Femur (tissue), 1 donor: ENCODE measurements around the gene GFY.
A peak's percentile ranks its signal among the peaks of the same experiment; 100 is the strongest.
"Not testable (repeated sequence)": the region's sequence is repeated elsewhere in the genome, so short reads cannot be mapped to it uniquely, and the experiment has no call there.

Source experiments
- DNase-seq: peaks from one replicate; pipeline ENCODE4 v3.0.0-alpha.2; 2017

Gene GFY

GRCh38 chr19:49430172-49430677 lies 5.0 kb downstream of the GFY start:
- DNase-seq: no peak

DNA sequence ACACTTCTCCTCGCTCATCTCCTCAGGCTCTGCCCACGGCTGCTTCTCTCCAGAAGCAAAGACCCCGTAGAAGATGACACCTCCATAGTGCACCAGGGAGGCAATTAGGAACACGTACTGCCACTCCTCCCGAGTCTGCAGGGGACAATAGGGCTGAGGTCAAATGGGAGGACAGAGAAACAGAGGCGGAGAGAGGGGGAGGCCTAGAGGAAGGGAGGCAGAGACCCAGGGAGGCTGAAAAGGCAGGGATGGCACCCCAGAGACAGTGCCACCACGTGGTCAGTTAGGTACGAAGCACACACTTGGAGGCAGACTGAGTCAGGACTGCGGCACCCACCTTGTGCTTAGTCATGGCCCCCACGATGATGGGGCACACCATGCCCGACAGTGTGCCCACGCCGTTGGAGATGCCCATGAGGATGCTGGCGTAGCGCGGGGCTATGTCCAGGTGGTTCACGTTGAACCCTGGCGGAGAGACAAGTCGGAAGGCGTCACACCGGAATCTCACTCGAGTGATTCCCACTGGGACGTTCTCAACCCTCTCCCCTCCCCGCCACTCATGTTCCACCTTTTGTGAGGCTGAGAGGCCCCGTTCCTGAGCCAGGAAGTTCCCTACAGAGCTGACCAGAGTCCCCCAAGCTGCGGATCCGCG lies 5.6 kb downstream of the GFY start:
- no peak for DNase-seq

GRCh38 chr19:49431330-49431749 lies 6.2 kb downstream of the GFY start:
- no peak for DNase-seq

DNA sequence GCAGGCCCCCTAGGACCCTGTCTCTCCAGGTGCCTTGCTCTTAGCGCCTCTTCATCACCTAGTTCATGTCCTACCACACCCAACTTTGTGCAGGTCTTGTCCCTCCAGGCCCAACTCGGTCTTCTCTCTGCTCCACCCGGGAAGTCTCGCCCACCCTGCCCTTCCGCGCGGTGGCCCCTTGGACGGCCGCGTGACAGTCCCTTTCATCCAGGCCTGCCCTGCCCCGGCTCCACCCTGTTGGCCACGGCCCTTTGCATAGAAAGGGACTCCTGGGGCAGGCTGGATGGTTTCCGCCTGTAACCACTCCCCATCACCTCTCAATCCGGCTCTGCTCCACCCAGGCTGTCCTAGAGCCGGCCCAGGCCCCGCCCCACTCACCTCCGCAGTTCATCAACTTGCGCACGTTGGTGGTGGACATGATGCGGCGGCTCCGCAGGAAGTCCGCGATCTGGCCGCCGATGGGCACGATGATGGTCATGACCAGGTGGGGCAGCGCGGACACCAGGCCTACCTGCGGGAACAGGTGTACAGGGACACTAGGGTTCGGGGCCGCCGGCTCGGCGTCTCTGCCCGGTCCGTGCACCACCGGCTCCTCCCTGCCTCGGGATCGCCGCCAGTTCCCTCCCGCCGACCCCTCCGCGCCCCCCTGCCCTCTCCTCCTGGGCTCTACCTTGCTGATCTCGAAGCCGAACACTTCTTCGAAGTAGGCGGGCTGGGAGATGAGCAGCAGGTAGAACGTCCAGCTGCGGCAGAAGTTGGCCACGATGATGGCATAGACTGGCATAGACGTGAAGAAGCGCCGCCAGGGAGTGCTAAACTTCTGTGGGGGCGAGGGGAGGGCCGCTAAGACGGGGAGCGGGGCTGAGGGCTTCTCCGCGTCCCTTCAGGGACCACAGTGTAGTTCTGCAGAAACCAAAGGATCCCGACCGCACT lies 7.2 kb downstream of the GFY start:
- no peak for DNase-seq

GRCh38 chr19:49433240-49433901 lies 8.2 kb downstream of the GFY start:
- no peak for DNase-seq

DNA sequence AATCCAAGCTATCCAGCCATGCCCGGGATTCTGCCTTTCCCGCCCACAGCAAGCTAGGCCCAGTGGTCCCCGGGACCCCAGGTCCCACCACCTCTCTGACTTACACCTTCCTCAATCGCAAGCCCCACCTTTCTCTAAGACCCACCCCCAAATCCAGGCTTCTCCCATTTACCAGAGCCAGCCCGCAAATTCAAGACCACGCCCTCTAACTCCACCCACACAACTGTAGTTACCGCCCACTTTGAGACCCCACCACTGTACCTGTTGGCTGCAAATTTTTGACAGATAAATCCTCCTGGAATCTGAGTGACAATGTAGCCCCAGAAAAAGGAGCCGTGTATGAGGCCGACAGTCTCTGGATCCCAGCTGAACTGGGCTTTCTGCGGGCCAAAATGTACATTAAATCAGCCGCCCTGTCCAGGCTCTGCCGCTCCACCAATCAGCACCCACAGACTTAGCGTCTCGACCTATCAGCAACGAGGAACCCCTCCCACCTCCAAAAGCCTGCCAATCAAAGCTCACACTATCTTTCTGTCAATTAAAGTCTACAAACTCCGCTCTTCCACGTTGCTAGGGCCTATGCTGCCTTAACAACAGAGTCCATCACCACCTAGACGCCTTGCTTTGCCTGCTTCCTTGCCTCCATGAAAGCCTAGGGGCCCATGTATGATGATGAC lies 9.9 kb downstream of the GFY start:
- DNase-seq: no peak

DNA sequence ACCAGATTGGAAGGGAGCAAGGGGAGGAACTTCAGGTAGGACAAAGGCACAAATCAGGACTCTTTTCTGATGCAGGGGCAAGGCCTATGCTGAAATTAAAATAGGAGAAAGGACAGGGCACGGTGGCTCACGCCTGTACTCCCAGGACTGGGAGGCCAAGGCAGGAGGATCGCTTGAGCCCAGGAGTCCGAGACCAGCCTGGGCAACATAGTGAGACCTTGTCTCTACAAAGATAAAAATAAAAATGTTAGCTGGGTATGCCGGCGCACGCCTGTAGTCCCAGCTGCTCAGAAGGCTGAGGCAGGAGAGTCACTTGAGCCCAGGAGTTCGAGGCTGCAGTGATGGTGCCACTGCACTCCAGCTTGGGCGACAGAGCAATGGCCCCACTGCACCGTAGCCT lies 10.5 kb downstream of the GFY start:
- DNase-seq: no peak

GRCh38 chr19:49436381-49437017 lies 11.3 kb downstream of the GFY start:
- DNase-seq: no peak

DNA sequence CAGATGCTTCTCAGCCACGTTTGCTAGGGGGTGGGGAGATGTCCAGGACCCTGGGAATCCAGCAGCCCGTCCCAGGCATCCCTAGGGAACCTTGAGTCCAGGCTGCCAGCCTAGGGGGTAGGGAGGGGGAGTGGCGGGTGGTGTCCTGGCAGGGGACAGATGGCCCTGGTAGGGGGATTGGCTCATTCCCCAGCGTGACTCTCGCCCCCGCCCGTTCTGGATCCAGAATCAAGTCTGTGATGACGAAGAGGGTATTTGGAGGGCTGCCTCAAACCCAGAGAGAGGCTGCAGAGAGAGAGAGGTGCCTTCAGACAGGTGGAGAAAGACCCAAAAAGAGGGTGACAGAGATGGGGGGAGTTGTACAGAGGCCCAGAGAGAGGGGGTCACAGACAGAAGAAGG lies 12.0 kb downstream of the GFY start:
- DNase-seq: no peak

DNA sequence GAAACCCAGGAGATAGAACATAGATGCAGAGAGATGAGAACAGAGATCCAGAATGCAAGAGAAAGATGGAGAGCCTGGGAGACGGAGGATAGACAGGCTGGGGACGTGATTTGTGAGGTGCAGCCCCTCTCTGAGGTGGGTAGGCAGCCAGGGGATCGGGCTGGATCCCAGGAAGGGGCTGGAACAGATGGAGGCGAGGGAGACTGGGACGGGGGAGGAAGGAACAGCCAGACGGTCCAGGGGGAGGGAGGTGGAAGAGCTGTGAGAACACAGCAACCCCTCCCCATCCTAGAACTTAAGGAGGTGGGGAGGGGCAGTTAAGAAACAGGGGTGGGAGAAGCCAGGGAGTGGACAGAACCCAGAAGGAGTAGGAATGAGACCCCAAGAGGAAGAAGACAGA lies 13.1 kb downstream of the GFY start:
- DNase-seq: no peak

GRCh38 chr19:49439836-49440235 lies 14.6 kb downstream of the GFY start:
- DNase-seq: no peak

DNA sequence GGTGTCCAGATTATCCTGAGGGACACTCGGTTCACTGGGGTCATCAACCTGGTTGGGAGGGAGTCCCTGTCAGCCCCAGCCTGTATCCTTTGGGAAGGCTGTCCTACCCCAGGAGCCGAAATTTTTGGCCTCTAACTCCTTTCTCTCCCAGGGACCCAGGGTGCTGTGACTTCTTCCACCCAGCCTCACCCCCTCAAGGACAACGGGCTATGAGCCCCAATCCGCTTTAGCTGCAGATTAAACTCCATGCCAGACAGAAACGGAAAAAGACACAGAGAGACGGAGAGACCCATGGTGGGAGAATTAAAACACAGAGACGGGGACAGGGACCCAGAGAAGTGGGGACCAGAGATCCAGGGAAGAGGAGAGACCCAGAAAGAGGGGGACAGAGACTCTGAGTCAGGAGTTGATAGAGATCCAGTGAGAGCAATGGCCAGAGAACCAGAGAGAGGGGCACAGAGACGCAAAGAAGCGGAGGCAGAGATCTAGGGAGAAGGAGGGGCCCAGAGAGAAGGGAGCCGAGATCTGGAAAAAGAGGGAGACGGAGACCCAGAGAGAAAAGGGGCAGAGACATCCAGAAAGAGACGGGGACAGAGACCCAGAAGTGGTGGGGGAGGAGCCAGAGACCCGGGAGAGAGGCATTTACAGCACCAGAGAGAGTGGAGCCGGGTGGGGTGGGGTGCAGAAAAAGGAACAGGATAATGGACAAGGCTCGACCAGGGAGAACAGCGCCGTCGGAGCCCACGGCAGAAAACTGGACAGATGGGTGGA lies 15.4 kb downstream of the GFY start:
- no peak for DNase-seq

- peak; percentile 69 for DNase-seq
These were observed 16.2 kb downstream of the GFY start, which contains the start of gene SLC17A7 for GRCh38 chr19:49441210-49441959. SLC17A7 (minus strand) TSS chr19:49441527; CDS start chr19:49441379, 148 bp downstream.

DNA sequence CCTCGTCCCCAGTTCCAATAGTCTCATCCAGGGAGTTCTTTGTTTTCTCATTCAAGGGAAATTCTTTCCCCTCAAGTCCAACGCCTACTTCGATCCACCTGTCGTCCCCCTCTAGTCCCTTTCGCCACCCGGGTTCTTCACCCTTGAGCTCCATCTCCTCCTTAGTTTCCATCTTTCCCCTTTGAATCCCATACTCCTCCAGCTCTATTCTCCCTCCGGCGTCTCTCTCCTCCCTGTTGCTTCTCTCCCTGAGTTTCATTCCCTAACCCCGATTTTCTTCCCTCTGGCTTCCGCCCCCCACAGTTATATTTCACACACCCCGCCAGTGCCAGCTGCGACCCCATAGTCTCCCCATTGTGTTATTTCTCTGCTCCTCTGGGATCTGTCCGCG lies 16.8 kb downstream of the GFY start:
- no peak for DNase-seq

DNA sequence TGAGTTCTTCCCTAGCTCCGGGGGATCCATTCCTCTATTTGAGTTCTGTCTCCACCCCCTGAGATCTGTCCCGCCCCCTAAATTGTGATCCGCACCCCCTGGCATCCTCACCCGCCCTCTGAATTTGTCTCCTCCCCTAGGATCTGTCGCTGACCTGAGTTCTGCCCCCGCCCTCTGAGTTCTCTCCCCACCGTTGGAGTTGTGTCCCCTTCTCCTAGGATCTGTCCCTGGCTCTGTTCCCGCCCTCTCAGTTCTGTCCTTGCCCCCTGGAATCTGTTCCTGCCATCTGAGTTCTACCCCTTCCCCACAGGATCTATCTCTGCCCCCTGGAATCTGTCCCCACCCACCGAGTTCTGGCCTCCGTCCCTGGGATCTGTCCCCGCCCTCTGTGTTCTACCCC lies 17.2 kb downstream of the GFY start:
- peak; percentile 57 for DNase-seq

GRCh38 chr19:49442771-49443365 lies 17.7 kb downstream of the GFY start:
- peak; percentile 94 for DNase-seq

GRCh38 chr19:49443366-49444099 lies 18.3 kb downstream of the GFY start:
- peak; percentile 97 for DNase-seq

DNA sequence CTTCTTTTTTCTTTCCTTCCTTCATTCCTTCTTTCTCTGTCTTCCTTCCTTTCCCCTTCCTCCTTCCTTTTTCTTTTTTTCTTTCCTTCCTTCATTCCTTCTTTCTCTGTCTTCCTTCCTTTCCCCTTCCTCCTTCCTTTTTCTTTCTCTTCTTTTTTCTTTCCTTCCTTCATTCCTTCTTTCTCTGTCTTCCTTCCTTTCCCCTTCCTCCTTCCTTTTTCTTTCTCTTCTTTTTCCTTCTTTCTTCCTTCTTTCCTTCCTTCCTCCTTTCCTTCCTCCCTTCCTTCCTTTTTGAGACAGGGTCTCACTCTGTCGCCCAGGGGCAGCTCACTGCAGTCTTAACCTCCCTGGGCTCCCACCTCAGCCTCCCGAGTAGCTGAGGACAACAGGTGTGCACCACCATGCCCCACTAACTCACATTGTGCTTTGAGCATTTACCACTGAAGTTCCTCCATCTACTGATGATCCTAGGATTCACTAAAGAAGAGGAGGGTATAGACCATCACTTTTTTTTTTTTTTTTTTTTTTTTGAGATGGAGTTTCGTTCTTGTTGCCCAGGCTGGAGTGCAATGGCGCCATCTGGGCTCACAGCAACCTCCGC lies 19.0 kb downstream of the GFY start:
- not testable (repeated sequence) for DNase-seq

- no peak for DNase-seq
These were observed 20.8 kb downstream of the GFY start for GRCh38 chr19:49445997-49446396.
